Loucy (cell line): ENCODE data around the gene PRR7.

Experiments
- H2AFZ ChIP-seq: fragments of 200-600 bp; sonication (generic); 2 replicates; pipeline ENCODE4 v1.6.0; 2016; ENCODE audit warnings: antibody characterized with exemption, mild to moderate bottlenecking, low read length, moderate library complexity
- H3F3A ChIP-seq: fragments of 200-600 bp; 2 replicates; pipeline ENCODE4 v1.6.0; 2016; ENCODE audit warnings: antibody characterized with exemption, low read depth, mild to moderate bottlenecking
- H3K27me3 ChIP-seq: fragments of 200-600 bp; sonication (generic); 2 replicates; pipeline ENCODE4 v1.6.1; 2014; ENCODE audit warnings: low read length, mild to moderate bottlenecking; ENCODE audit not compliant: insufficient read depth, poor library complexity, severe bottlenecking
- H3K36me3 ChIP-seq: fragments of 200-600 bp; sonication (generic); 2 replicates; pipeline ENCODE4 v1.6.1; 2016; ENCODE audit warnings: low read length; ENCODE audit not compliant: insufficient read depth
- H3K4me1 ChIP-seq: fragments of 200-600 bp; sonication (generic); 2 replicates; pipeline ENCODE4 v1.5.1; 2014; ENCODE audit warnings: low read length, mild to moderate bottlenecking; ENCODE audit not compliant: insufficient read depth, poor library complexity, severe bottlenecking
- H3K4me2 ChIP-seq: fragments of 200-600 bp; sonication (generic); 2 replicates; pipeline ENCODE4 v1.6.0; 2014; ENCODE audit warnings: antibody characterized with exemption, low read length, low read depth, mild to moderate bottlenecking; ENCODE audit not compliant: poor library complexity, severe bottlenecking
- H3K4me3 ChIP-seq: fragments of 200-600 bp; sonication (generic); 2 replicates; pipeline ENCODE4 v1.5.1; 2014; ENCODE audit warnings: low read length, mild to moderate bottlenecking, mixed read lengths; ENCODE audit not compliant: poor library complexity, severe bottlenecking
- H3K79me2 ChIP-seq: fragments of 200-600 bp; sonication (generic); 2 replicates; pipeline ENCODE4 v1.6.1; 2014; ENCODE audit warnings: low read length; ENCODE audit not compliant: insufficient read depth
- H3K9ac ChIP-seq: fragments of 200-600 bp; sonication (generic); 2 replicates; pipeline ENCODE4 v1.6.0; 2014; ENCODE audit warnings: mild to moderate bottlenecking, low read depth, low read length, moderate library complexity; ENCODE audit not compliant: poor library complexity, severe bottlenecking
- H3K9me2 ChIP-seq: fragments of 200-600 bp; sonication (generic); replicated peaks from 2 replicates; pipeline ENCODE4 v1.6.1; 2016; ENCODE audit warnings: low read depth, low read length, mixed read lengths
- H3K9me3 ChIP-seq: fragments of 200-600 bp; sonication (generic); 2 replicates; pipeline ENCODE4 v1.6.1; 2014; ENCODE audit warnings: mild to moderate bottlenecking, antibody characterized with exemption, low read length, low read depth; ENCODE audit not compliant: insufficient read depth
- H4K20me1 ChIP-seq: fragments of 200-600 bp; sonication (generic); 2 replicates; pipeline ENCODE4 v1.6.0; 2014; ENCODE audit warnings: antibody characterized with exemption, low read length, mild to moderate bottlenecking; ENCODE audit not compliant: insufficient read depth, poor library complexity, severe bottlenecking
- CTCF ChIP-seq: fragments of 200-600 bp; sonication (generic); conservative IDR thresholded peaks from 2 replicates; pipeline ENCODE4 v1.5.1; 2014; ENCODE audit warnings: mild to moderate bottlenecking, antibody characterized with exemption, low read length
- EZH2phosphoT487 ChIP-seq: fragments of 200-600 bp; IDR thresholded peaks from 2 replicates; pipeline ENCODE4 v1.6.1; 2018; ENCODE audit warnings: antibody characterized with exemption, mild to moderate bottlenecking, moderate library complexity, borderline replicate concordance

The PRR7 gene

GRCh38 chr5:177459357-177459756 is 12.7 kb downstream of the PRR7 start:
- Histone ChIP-seq H2AFZ (no peak overlapping the region), H3K27me3 (no peaks in the 10 kb centered on the region), H3K4me3 (no peak overlapping the region), H3K36me3 (no peaks in the 10 kb centered on the region), H3K4me2 (no peak overlapping the region), H3F3A (no peaks in the 10 kb centered on the region; the same call in 1 of the 2 replicates), H3K79me2 (no peaks in the 10 kb centered on the region), H3K9me3 (no peaks in the 10 kb centered on the region), H3K9me2 (no peaks in the 10 kb centered on the region), H3K9ac (no peak overlapping the region), H3K4me1 (no peaks in the 10 kb centered on the region), H4K20me1 (peaks cover 10% of the 10 kb centered on the region)
- TF ChIP-seq EZH2phosphoT487, result no peak
- TF ChIP-seq CTCF, result no peak

- H3K27me3 ChIP-seq, result no peaks in the 10 kb centered on the region
- no peak overlapping the region for H3K9ac ChIP-seq
- H3K9me3 ChIP-seq, result no peaks in the 10 kb centered on the region
- no peaks in the 10 kb centered on the region; the same call in 1 of the 2 replicates for H3F3A ChIP-seq
- no peaks in the 10 kb centered on the region for H3K9me2 ChIP-seq
- TF ChIP-seq EZH2phosphoT487 (no peak), CTCF (no peak)
- no peaks in the 10 kb centered on the region for H3K4me1 ChIP-seq
- H3K79me2 ChIP-seq, result no peaks in the 10 kb centered on the region
- no peak overlapping the region for H3K4me3 ChIP-seq
- H3K36me3 ChIP-seq, result 0 out of 2 replicates have a peak, but pooled peaks cover under 1% of the 10 kb centered on the region
- peaks cover 10% of the 10 kb centered on the region for H4K20me1 ChIP-seq
- no peak overlapping the region for H2AFZ ChIP-seq
- no peak overlapping the region for H3K4me2 ChIP-seq
Measured at GRCh38 chr5:177459819-177460628, 13.4 kb downstream of the PRR7 start.

- H2AFZ ChIP-seq, result no peak overlapping the region
- no peak overlapping the region for H3K4me2 ChIP-seq
- H3K4me3 ChIP-seq, result no peak overlapping the region
- peaks cover 21% of the 10 kb centered on the region; the same call in 1 of the 2 replicates for H3K36me3 ChIP-seq
- H4K20me1 ChIP-seq, result peaks cover 3% of the 10 kb centered on the region
- no peaks in the 10 kb centered on the region for H3K27me3 ChIP-seq
- TF ChIP-seq EZH2phosphoT487 (no peak), CTCF (no peak)
- no peaks in the 10 kb centered on the region for H3K4me1 ChIP-seq
- H3K9me2 ChIP-seq, result no peaks in the 10 kb centered on the region
- no peaks in the 10 kb centered on the region for H3K9me3 ChIP-seq
- no peaks in the 10 kb centered on the region for H3K79me2 ChIP-seq
- no peak overlapping the region for H3K9ac ChIP-seq
- H3F3A ChIP-seq, result no peaks in the 10 kb centered on the region; the same call in 1 of the 2 replicates
Measured at GRCh38 chr5:177462021-177462670, 15.5 kb downstream of the PRR7 start.
